NCI-H226 (cell line): ENCODE data around the gene PC.

ENCODE experiments used
- DNase-seq: peaks from one replicate; pipeline ENCODE4 v3.0.0-alpha.2; 2015

The PC gene

GRCh38 chr11:66864924-66865697, 93.1 kb downstream of the PC start:
- DNase-seq = no peak

GRCh38 chr11:66864172-66864901, 93.8 kb downstream of the PC start:
- DNase-seq = no peak

DNA sequence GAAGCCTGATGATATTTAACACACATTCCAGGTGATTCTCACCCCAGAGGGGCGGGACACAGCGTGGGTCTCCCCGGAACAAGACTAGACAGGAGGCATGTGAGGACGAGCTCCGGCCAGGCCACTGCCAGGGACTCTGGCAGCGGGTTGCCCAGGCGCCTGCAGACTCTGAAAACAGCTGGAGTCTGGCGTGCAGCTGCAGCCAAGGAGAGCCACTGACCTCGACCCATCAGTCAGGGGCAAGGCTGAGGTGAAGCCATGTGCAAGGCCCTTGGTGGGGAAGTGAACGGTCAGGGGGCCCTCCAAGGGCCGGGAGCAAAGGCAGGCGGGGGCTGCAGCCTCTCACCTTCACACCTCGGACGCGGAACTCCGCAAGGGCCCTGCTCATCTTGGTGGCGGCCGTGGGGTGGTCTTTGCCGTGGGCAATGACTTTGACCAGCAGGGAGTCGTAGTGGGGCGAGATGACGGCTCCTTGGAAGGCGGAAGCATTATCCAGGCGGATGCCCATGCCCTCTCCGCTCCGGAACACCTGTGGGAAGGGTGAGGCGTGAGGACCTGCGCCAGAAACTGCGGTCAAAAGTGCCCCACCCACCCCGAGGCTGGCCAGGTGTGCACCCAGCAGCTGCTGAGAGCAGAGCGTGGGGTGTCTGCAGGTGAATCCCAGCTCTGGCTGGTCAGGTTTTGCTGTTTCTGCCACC, 94.6 kb downstream of the PC start:
- no peak for DNase-seq

- no peak for DNase-seq
Measured at GRCh38 chr11:66862559-66863037, 95.6 kb downstream of the PC start.

- DNase-seq = no peak
Measured at GRCh38 chr11:66861774-66862558, 96.2 kb downstream of the PC start.

GRCh38 chr11:66861038-66861773, 97.0 kb downstream of the PC start:
- no peak for DNase-seq

DNA sequence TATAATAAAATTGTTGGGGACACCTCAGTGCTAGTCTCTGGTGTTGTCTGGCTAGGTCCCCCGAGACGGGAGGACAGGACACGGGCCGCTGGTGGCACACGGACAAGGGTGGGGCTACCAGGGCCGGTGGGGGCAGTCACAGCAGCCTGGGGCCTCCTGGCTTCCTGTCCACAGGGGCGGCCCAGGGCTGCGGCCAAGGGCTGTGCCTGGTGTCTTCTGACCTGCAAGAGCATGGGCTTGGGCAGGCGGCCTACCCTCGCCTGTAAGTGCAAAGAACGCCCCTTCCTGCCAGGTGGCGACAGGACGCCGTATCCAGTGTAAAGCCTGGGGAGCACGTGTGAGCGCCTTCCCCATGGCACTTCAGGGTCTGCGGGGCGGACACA, 97.7 kb downstream of the PC start:
- no peak for DNase-seq

- DNase-seq = no peak
Measured at GRCh38 chr11:66859686-66860448, 98.3 kb downstream of the PC start.

DNA sequence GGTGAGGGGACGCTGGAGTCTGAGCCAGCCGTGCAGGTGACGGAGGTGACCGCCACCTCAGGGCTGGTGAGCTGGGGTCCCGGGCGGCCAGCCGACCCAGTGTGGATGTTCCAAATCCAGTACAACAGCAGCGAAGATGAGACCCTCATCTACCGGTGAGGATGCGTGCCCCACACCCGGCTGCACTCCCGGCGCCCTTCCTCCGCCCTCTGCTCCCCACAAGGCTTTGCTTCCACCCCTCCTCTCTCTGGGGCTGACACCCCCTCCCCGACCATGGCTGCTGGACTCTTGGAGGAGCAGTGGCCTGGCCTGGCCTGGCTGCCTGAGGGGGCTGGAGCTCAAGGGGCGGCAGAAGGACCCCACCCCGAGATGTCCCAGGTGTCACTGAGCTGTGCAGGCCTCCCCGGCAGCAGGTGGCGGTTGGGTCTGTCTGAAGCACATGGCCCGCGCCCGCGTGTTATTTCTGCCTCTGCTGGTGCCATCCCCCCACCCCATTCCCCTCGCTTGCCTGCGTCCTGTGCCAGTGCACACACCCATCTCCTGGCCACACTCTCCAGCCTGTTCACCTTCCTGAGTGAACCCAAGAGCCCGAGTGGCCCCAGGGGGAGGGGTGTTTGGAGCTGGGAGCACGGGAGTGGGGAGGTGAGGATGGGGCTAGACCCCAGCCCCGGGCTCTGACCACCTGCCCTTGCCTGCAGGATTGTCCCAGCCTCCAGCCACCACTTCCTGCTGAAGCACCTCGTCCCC, 99.1 kb downstream of the PC start:
- DNase-seq = no peak

DNA sequence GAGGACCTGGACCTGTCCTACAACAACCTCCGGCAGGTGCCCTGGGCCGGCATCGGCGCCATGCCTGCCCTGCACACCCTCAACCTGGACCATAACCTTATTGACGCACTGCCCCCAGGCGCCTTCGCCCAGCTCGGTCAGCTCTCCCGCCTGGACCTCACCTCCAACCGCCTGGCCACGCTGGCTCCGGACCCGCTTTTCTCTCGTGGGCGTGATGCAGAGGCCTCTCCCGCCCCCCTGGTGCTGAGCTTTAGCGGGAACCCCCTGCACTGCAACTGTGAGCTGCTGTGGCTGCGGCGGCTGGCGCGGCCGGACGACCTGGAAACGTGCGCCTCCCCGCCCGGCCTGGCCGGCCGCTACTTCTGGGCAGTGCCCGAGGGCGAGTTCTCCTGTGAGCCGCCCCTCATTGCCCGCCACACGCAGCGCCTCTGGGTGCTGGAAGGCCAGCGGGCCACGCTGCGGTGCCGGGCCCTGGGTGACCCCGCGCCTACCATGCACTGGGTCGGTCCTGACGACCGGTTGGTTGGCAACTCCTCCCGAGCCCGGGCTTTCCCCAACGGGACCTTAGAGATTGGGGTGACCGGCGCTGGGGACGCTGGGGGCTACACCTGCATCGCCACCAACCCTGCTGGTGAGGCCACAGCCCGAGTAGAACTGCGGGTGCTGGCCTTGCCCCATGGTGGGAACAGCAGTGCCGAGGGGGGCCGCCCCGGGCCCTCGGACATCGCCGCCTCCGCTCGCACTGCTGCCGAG, 99.8 kb downstream of the PC start:
- no peak for DNase-seq

DNA sequence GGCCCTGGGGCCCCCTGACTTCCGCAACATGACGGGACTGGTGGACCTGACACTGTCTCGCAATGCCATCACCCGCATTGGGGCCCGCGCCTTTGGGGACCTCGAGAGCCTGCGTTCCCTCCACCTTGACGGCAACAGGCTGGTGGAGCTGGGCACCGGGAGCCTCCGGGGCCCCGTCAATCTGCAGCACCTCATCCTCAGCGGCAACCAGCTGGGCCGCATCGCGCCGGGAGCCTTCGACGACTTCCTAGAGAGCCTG, 100.3 kb downstream of the PC start:
- no peak for DNase-seq

- no peak for DNase-seq
Measured at GRCh38 chr11:66857234-66857926, 100.8 kb downstream of the PC start.

DNA sequence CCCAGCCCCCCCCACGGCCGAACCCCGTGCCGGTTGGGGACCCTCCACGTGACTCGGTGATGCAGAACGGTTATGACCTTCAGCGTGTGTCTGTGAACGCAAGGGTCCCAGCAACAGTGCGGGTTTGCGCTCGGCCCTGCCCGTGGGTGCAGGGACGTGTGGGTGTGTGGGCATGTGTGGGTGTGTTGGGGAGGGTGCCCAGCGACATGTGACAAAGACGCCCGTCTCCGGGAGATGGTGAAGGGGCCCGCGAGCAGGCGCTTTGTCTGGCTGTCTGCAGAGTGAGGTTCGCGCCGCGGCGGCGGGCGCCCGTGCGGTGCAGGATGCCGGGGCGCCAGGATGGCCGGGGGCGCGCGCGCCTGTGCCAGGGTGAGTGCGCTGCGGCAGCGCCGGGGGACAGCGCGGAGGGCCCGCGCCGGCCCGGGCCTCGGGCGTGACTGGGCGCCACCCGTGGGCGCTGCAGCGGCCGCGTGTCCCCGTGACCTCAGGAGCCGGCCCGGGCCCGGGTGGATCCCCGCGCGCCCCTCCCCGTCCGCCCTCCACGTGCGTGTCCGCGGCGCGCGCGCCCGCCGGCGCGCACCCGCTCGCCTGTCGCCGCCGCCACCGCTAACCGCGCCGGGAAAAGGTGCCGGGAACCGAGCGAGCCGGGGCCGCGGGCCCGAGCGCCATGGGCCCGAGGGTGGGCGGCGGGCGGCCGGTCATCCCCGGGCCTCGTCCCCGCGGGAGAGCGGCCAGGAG, 101.5 kb downstream of the PC start, which contains the start of gene LRFN4:
TSS of gene LRFN4 (plus strand) at position 569 of the 738 bp plus-strand sequence. CDS start 681 bp downstream, outside the sequence.
- no peak for DNase-seq

DNA sequence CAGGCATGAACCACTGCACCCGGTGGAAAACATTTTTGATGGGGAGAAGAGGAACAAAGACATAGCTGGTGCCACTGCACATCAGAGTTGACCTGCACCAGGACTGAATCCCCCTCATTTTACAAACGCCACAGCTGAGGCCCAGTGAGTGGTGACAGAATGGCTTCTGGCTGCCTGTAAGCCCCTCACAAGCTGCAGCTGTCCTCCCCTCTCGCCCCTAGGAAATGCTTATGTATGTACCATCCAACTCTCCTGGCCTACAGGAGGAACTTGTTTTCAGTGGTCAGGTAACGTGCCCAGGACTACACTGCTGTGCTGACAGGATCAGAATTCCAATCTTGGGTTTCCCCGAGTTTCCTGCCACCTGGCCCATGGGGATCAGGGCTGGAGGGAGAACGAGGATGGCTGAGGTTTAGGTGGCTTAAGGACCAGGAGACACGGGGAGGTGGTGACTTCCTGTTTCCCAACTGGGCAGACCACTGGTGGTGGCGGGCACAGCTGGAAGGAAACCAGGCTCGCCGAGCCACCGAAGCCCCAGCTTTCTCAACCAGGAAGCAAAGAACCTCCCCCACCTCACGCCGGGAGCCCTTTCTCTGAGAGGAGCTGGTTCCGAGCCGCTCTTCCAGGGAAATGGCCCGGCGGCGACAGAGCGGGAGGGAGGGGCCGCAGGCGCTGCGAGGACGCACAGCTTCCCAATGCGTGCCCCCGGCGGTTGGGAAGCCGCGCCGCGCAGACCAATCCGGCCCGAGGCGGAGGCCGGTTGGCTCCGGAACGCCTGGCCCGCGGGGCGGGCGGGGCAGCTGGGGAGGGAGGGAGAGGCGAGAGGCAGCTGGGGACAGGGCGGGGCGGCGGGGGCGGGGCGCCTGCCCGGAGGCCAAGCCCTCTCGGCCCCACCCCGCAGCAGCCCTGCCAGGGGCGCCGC, 102.3 kb downstream of the PC start:
- peak; percentile 91 for DNase-seq

- no peak for DNase-seq
Measured at GRCh38 chr11:66854729-66855211, 103.4 kb downstream of the PC start.

DNA sequence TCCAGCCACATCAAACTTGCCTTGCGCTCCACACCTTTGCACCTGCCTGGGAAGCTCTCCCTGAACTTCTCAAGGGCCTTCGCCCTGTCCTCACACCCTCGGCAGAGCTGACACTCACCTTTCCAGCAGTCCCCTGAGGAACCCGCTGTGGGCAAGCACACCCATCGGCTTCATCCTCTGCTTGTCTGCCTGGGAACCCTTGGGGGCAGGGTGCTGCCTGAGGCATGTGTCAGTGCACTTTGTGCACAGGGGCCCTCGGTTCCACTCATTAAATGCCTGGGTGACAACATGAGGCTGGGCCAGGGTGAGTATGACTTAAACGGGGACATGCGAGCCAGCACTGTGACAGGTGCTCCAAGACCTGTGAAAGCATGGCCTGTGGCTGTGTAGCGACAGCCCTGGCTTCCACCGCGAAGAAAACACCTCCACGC, 103.9 kb downstream of the PC start:
- DNase-seq = no peak
